Naive thymus-derived CD4-positive, alpha-beta T cell (primary cell): ENCODE data around the gene PDE6B. TPM values are rescaled to one million over a fixed set of nuclear protein-coding genes. Genes with fewer than 3 reads are reported as not detected.
A peak's percentile ranks its signal among the peaks of the same experiment; 100 is the strongest.

Source experiments
- ATAC-seq: fragments of 150-1000 bp; cut with Tn5 transposase; 2 replicates; pipeline ENCODE4 v1.10.0; 2021; ENCODE audit warnings: mild to moderate bottlenecking, moderate library complexity
- CTCF ChIA-PET: fragments of 350-600 bp; sonication (Branson Sonifier 250); formaldehyde crosslinking; loops from one replicate; lab custom pipeline; 2021; ENCODE audit warnings: antibody characterized with exemption; lab: Charles Lee
- POLR2A ChIA-PET: fragments of 350-600 bp; sonication (Branson Sonifier 250); formaldehyde crosslinking; loops from one replicate; lab custom pipeline; 2021; ENCODE audit warnings: antibody characterized with exemption, inconsistent platforms; lab: Charles Lee
- DNase-seq, 9 donors: peaks; one replicate each; pipeline versions ENCODE4 v3.0.0 to v3.0.0-alpha.2; 2020 to 2022; ENCODE audit warnings: mixed read lengths in 1 of 9
- H3K27ac ChIP-seq: one replicate; pipeline ENCODE4 v1.7.0; 2013; ENCODE audit warnings: mild to moderate bottlenecking, low read depth, low read length, moderate library complexity
- H3K27me3 ChIP-seq, 2 donors: one replicate each; pipeline ENCODE4 v1.7.0; 2013; ENCODE audit warnings: low read length in 2 of 2, mild to moderate bottlenecking in 2 of 2, moderate library complexity in 2 of 2; ENCODE audit not compliant: control insufficient read depth in 2 of 2, insufficient read depth in 2 of 2
- H3K36me3 ChIP-seq, 3 experiments: 1 replicate in 2 of 3; 2 replicates in 1 of 3; pipeline ENCODE4 v1.7.0; 2013; ENCODE audit warnings: low read length in 3 of 3, mild to moderate bottlenecking in 3 of 3, moderate library complexity in 1 of 3; ENCODE audit not compliant: insufficient read depth in 3 of 3, control insufficient read depth in 2 of 3
- H3K4me1 ChIP-seq, 2 donors: one replicate each; pipeline ENCODE4 v1.7.0; 2013; ENCODE audit warnings: low read length in 2 of 2, mild to moderate bottlenecking in 2 of 2, moderate library complexity in 1 of 2; ENCODE audit not compliant: control insufficient read depth in 2 of 2, insufficient read depth in 2 of 2
- H3K4me3 ChIP-seq: 2 replicates; pipeline ENCODE4 v1.7.0; 2013; ENCODE audit warnings: mild to moderate bottlenecking, low read length
- H3K9me3 ChIP-seq, 3 experiments: 1 replicate in 2 of 3; 2 replicates in 1 of 3; pipeline ENCODE4 v1.7.0; 2013; ENCODE audit warnings: low read length in 3 of 3; ENCODE audit not compliant: control insufficient read depth in 2 of 3
- H3K27ac Mint-ChIP-seq, 9 donors: one replicate each; pipeline ENCODE4 v1.8.0; 2020 to 2022; ENCODE audit warnings: mixed read lengths in 9 of 9, mild to moderate bottlenecking in 8 of 9, moderate library complexity in 5 of 9, inconsistent platforms in 2 of 9
- H3K27me3 Mint-ChIP-seq, 5 donors: one replicate each; pipeline ENCODE4 v1.8.0; 2021 to 2022; ENCODE audit warnings: mixed read lengths in 5 of 5, mild to moderate bottlenecking in 1 of 5
- H3K36me3 Mint-ChIP-seq, 5 donors: one replicate each; pipeline ENCODE4 v1.8.0; 2020 to 2022; ENCODE audit warnings: mixed read lengths in 5 of 5, mild to moderate bottlenecking in 3 of 5, inconsistent platforms in 1 of 5
- H3K4me1 Mint-ChIP-seq, 7 donors: one replicate each; pipeline ENCODE4 v1.8.0; 2020 to 2022; ENCODE audit warnings: mixed read lengths in 7 of 7, mild to moderate bottlenecking in 3 of 7, inconsistent platforms in 1 of 7
- H3K4me3 Mint-ChIP-seq, 10 donors: one replicate each; pipeline ENCODE4 v1.8.0; 2020 to 2022; ENCODE audit warnings: mild to moderate bottlenecking in 10 of 10, mixed read lengths in 10 of 10, moderate library complexity in 6 of 10, inconsistent platforms in 2 of 10
- H3K9me3 Mint-ChIP-seq, 11 donors: one replicate each; pipeline ENCODE4 v1.8.0; 2020 to 2022; ENCODE audit warnings: mixed read lengths in 11 of 11, mild to moderate bottlenecking in 4 of 11, inconsistent platforms in 1 of 11, moderate library complexity in 1 of 11
- intact Hi-C, 2 donors: fragments of 100-400 bp; cut with micrococcal nuclease; formaldehyde crosslinking; loops; one replicate each; pipeline ENCODE4 v1.15.1; 2023
- polyA plus RNA-seq, 2 donors: library from polyadenylated mRNA; unstranded; fragments of 300-500 nt; fragmentation: Illumina TruSeq; gene quantifications; one replicate each; pipeline ENCODE4 v1.2.3, GENCODE V29; 2021
- total RNA-seq, 6 experiments: library from RNA in 5 of 6; stranded (reverse) in 5 of 6; gene quantifications; 1 replicate in 5 of 6; 2 replicates in 1 of 6; pipeline ENCODE4 v1.2.3 and lab custom pipeline; 2021 to 2026

PDE6B gene
- total and polyA plus RNA-seq, 7 experiments from 2014 or later = 13.7 to 28.3 (median 19.8) TPM

GRCh38 chr4:657338-657833, 32.0 kb downstream of the PDE6B start:
- Histone ChIP-seq H3K27ac (no peak overlapping the region), H3K27me3 (no peaks in the 10 kb centered on the region), H3K4me1 (no peaks in the 10 kb centered on the region), H3K4me3 (no peak overlapping the region), H3K9me3 (no peaks in the 10 kb centered on the region), H3K36me3 (no peaks in the 10 kb centered on the region)
- Mint-ChIP-seq H3K27me3 (no peaks in the 10 kb centered on the region), H3K27ac (no peak overlapping the region), H3K36me3 (peaks cover 0 to 20% (median 6%) of the 10 kb centered on the region in 5 donors), H3K4me3 (no peak overlapping the region), H3K4me1 (peaks cover 0 to 14% (median 4%) of the 10 kb centered on the region in 7 donors), H3K9me3 (peaks cover 0 to 13% (median 0%) of the 10 kb centered on the region in 11 donors)
- no peak for DNase-seq
- CTCF ChIA-PET = no interaction called here
- ATAC-seq = no peak
- POLR2A ChIA-PET = no interaction called here
- intact Hi-C loops = no loop called here

- H3K27me3 Mint-ChIP-seq = no peaks in the 10 kb centered on the region
- H3K36me3 ChIP-seq = no peaks in the 10 kb centered on the region
- no peak overlapping the region for H3K27ac Mint-ChIP-seq
- no peaks in the 10 kb centered on the region for H3K27me3 ChIP-seq
- no peak for DNase-seq
- POLR2A ChIA-PET = interaction anchor here (0.7 kb wide), 1 partner anchor 8 kb away, joined by 7 read pairs; no protein-coding TSS in a partner anchor
- H3K9me3 Mint-ChIP-seq = peaks cover 0 to 13% (median 0%) of the 10 kb centered on the region in 11 donors
- no peak for ATAC-seq
- H3K9me3 ChIP-seq = no peaks in the 10 kb centered on the region
- H3K27ac ChIP-seq = no peak overlapping the region
- no peaks in the 10 kb centered on the region for H3K4me1 ChIP-seq
- intact Hi-C loops = no loop called here
- H3K4me1 Mint-ChIP-seq = peaks cover 0 to 16% (median 5%) of the 10 kb centered on the region in 7 donors
- no peak overlapping the region for H3K4me3 Mint-ChIP-seq
- H3K36me3 Mint-ChIP-seq = peaks cover 0 to 20% (median 6%) of the 10 kb centered on the region in 5 donors
- no peak overlapping the region for H3K4me3 ChIP-seq
- CTCF ChIA-PET = no interaction called here
Observed at GRCh38 chr4:657834-658667, 32.7 kb downstream of the PDE6B start.

- ChIA-PET POLR2A (no interaction called here), CTCF (no interaction called here)
- Histone ChIP-seq H3K27ac (no peak overlapping the region), H3K4me3 (no peak overlapping the region), H3K4me1 (no peaks in the 10 kb centered on the region), H3K27me3 (no peaks in the 10 kb centered on the region), H3K9me3 (no peaks in the 10 kb centered on the region), H3K36me3 (no peaks in the 10 kb centered on the region)
- intact Hi-C loops = no loop called here
- Mint-ChIP-seq H3K36me3 (peaks cover 0 to 20% (median 6%) of the 10 kb centered on the region in 5 donors), H3K9me3 (peaks cover 0 to 13% (median 0%) of the 10 kb centered on the region in 11 donors), H3K27me3 (no peaks in the 10 kb centered on the region), H3K4me3 (no peak overlapping the region), H3K4me1 (peaks cover 0 to 17% (median 5%) of the 10 kb centered on the region in 7 donors), H3K27ac (peak overlapping the region in 1 of 9 donors; percentile 9)
- DNase-seq (no peak), ATAC-seq (no peak)
Observed at GRCh38 chr4:658681-659667, 33.6 kb downstream of the PDE6B start.

GRCh38 chr4:659851-660250, 34.5 kb downstream of the PDE6B start:
- Mint-ChIP-seq H3K27me3 (no peaks in the 10 kb centered on the region), H3K27ac (peak overlapping the region in 2 of 9 donors; percentile 26 to 66), H3K4me3 (peak overlapping the region in 1 of 10 donors; percentile 16), H3K36me3 (peaks cover 0 to 22% (median 6%) of the 10 kb centered on the region in 5 donors), H3K9me3 (peaks cover 0 to 13% (median 0%) of the 10 kb centered on the region in 11 donors), H3K4me1 (peaks cover 3 to 26% (median 12%) of the 10 kb centered on the region in 7 donors)
- H3K4me1 ChIP-seq = peaks cover 4 to 5% of the 10 kb centered on the region in 2 donors
- ATAC-seq = no peak
- intact Hi-C loops = loop anchor here in 1 of 2 donors (5.0 kb wide), 1 partner anchor 397 kb away; no protein-coding TSS in a partner anchor
- ChIA-PET POLR2A (no interaction called here), CTCF (no interaction called here)
- H3K4me3 ChIP-seq = no peak overlapping the region
- H3K27ac ChIP-seq = no peak overlapping the region
- no peaks in the 10 kb centered on the region for H3K27me3 ChIP-seq
- no peaks in the 10 kb centered on the region for H3K9me3 ChIP-seq
- no peak for DNase-seq
- H3K36me3 ChIP-seq = no peaks in the 10 kb centered on the region

GRCh38 chr4:660401-660800, 35.0 kb downstream of the PDE6B start:
- ChIA-PET CTCF (interaction anchor here (0.6 kb wide), 1 partner anchor 14 kb away, joined by 3 read pairs; the partner anchor contains the start of genes ATP5ME and MYL5), POLR2A (no interaction called here)
- H3K9me3 ChIP-seq = no peaks in the 10 kb centered on the region
- Mint-ChIP-seq H3K27ac (no peak overlapping the region), H3K4me1 (peaks cover 3 to 30% (median 13%) of the 10 kb centered on the region in 7 donors), H3K4me3 (peak overlapping the region in 3 of 10 donors; percentile 4 to 48 (median 16)), H3K9me3 (peaks cover 0 to 13% (median 0%) of the 10 kb centered on the region in 11 donors), H3K27me3 (no peaks in the 10 kb centered on the region), H3K36me3 (peaks cover 0 to 22% (median 6%) of the 10 kb centered on the region in 5 donors)
- H3K36me3 ChIP-seq = no peaks in the 10 kb centered on the region
- no peak for ATAC-seq
- H3K4me3 ChIP-seq = no peak overlapping the region
- no peak overlapping the region for H3K27ac ChIP-seq
- intact Hi-C loops = loop anchor here in 1 of 2 donors (5.0 kb wide), 1 partner anchor 397 kb away; no protein-coding TSS in a partner anchor
- peaks cover 4 to 5% of the 10 kb centered on the region in 2 donors for H3K4me1 ChIP-seq
- no peaks in the 10 kb centered on the region for H3K27me3 ChIP-seq
- DNase-seq = no peak

- H3K27me3 ChIP-seq = no peaks in the 10 kb centered on the region
- H3K27me3 Mint-ChIP-seq = no peaks in the 10 kb centered on the region
- H3K9me3 Mint-ChIP-seq = peaks cover 0 to 13% (median 0%) of the 10 kb centered on the region in 11 donors
- ChIA-PET POLR2A (interaction anchor here (6.0 kb wide), 1 partner anchor 13 kb away, joined by 46 read pairs; the partner anchor contains the start of genes ATP5ME and MYL5), CTCF (no interaction called here)
- H3K27ac ChIP-seq = no peak overlapping the region
- peak overlapping the region in 5 of 10 donors; percentile 4 to 86 (median 48) for H3K4me3 Mint-ChIP-seq
- no peaks in the 10 kb centered on the region for H3K36me3 ChIP-seq
- intact Hi-C loops = loop anchor here in 1 of 2 donors (5.0 kb wide), 1 partner anchor 396 kb away; no protein-coding TSS in a partner anchor
- peak overlapping the region in 1 of 9 donors; percentile 3 for H3K27ac Mint-ChIP-seq
- peaks cover 4 to 5% of the 10 kb centered on the region in 2 donors for H3K4me1 ChIP-seq
- ATAC-seq (no peak), DNase-seq (no peak)
- peaks cover 0 to 22% (median 6%) of the 10 kb centered on the region in 5 donors for H3K36me3 Mint-ChIP-seq
- H3K4me1 Mint-ChIP-seq = peaks cover 3 to 33% (median 13%) of the 10 kb centered on the region in 7 donors
- H3K9me3 ChIP-seq = no peaks in the 10 kb centered on the region
- H3K4me3 ChIP-seq = no peak overlapping the region
Observed at GRCh38 chr4:661231-661630, 35.9 kb downstream of the PDE6B start.
